Vagina (tissue), 2 donors: ENCODE measurements around the gene AFAP1. TPM values are rescaled to one million over a fixed set of nuclear protein-coding genes. Genes with fewer than 3 reads are reported as not detected.

Source experiments
- DNase-seq, 2 donors: peaks; one replicate each; pipeline ENCODE4 v3.0.0-alpha.2; 2017; ENCODE audit errors: extremely low spot score in 2 of 2
- H3K27ac ChIP-seq: fragments of 200-600 bp; sonication (generic); one replicate; pipeline ENCODE4 v1.5.1; 2019
- H3K27me3 ChIP-seq: fragments of 200-600 bp; sonication (generic); one replicate; pipeline ENCODE4 v1.5.1; 2019
- H3K36me3 ChIP-seq, 2 donors: fragments of 200-600 bp; sonication (generic); one replicate each; pipeline ENCODE4 v1.5.1; 2017 to 2019
- H3K4me1 ChIP-seq: fragments of 200-600 bp; sonication (generic); one replicate; pipeline ENCODE4 v1.5.1; 2019
- H3K4me3 ChIP-seq, 2 donors: fragments of 200-600 bp; sonication (generic); 1 replicate in 1 of 2; 2 replicates in 1 of 2; pipeline ENCODE4 v1.5.1; 2016 to 2019
- H3K9me3 ChIP-seq: fragments of 200-600 bp; sonication (generic); one replicate; pipeline ENCODE4 v1.5.1; 2019
- CTCF ChIP-seq, 3 experiments: fragments of 450-650 bp in 2 of 3; fragments of 200-600 bp in 1 of 3; sonication (generic) in 1 of 3; IDR thresholded peaks; one replicate each; pipeline ENCODE4 v1.5.1; 2017 to 2019; ENCODE audit warnings: antibody characterized with exemption in 3 of 3, mild to moderate bottlenecking in 2 of 3, moderate library complexity in 2 of 3
- POLR2A ChIP-seq, 2 donors: fragments of 450-650 bp; IDR thresholded peaks; one replicate each; pipeline ENCODE4 v1.6.1; 2017; ENCODE audit warnings: antibody characterized with exemption in 2 of 2, mild to moderate bottlenecking in 2 of 2, moderate library complexity in 2 of 2
- POLR2AphosphoS5 ChIP-seq, 2 donors: sonication (generic); formaldehyde crosslinking; IDR thresholded peaks; one replicate each; pipeline ENCODE4 v1.9.0; 2017; ENCODE audit warnings: antibody characterized with exemption in 2 of 2, mild to moderate bottlenecking in 2 of 2, low read depth in 1 of 2; ENCODE audit not compliant: insufficient read depth in 1 of 2
- intact Hi-C: fragments of 100-400 bp; cut with DNase I; formaldehyde crosslinking; loops from one replicate; pipeline ENCODE4 v1.15.1; 2023
- total RNA-seq: library from RNA; depleted of rRNA; stranded (reverse); fragments of >200 nt; gene quantifications from one replicate; pipeline ENCODE4 v1.2.3, GENCODE V29; 2016

AFAP1 gene
- total RNA-seq, 1 donor from 2014 or later: 20.4 TPM

GRCh38 chr4:7803371-7803770 is 136.3 kb downstream of the AFAP1 start:
- Histone ChIP-seq H3K4me3 (no peak overlapping the region), H3K36me3 (peaks cover 4 to 20% of the 10 kb centered on the region in 2 donors), H3K27ac (no peak overlapping the region), H3K9me3 (no peaks in the 10 kb centered on the region), H3K27me3 (no peaks in the 10 kb centered on the region), H3K4me1 (peaks cover 25% of the 10 kb centered on the region)
- intact Hi-C loops: loop anchor here (5.0 to 10.0 kb wide), 3 partner anchors 41 to 184 kb away; partner anchors contain the start of gene AFAP1
- no peak for TF ChIP-seq POLR2AphosphoS5 (IDR thresholded peaks at IDR 0.05; ENCODE audit: insufficient read depth in 1 of 2, low read depth in 1 of 2)
- no peak for TF ChIP-seq POLR2A (IDR thresholded peaks at IDR 0.05)
- no peak for TF ChIP-seq CTCF (IDR thresholded peaks at IDR 0.05)
- DNase-seq: no peak

DNA sequence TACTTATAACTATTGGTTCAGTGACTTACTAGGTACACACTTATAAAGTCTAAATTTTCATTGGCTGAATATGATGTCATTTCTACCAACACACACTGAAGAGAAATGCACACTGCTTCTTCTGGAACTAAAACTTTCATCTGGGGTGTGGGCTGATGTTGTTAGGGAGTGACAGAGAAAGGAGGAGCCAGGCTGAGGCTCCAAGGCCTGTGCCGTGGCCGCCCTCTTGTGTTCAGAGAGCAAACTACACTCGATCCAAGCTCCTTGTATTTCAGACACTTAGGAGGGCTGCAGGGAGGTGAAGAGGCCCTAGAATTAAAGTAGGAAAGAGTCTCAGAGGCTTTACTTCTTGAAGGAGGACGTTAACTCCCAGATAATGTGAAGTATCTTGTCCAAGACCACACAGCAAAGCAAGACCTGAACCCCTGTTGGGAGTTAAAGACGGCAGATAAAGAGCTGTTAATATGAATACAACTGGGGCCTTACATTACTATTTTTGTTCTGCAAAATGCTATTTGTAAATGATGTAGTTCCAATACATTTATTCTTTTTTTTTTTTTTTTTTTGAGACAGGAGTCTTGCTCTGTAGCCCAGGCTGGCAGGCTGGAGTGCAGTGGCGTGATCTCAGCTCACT is 137.5 kb downstream of the AFAP1 start:
- H3K36me3 ChIP-seq: peaks cover 4 to 25% of the 10 kb centered on the region in 2 donors
- DNase-seq: no peak
- H3K4me1 ChIP-seq: peaks cover 15% of the 10 kb centered on the region
- H3K9me3 ChIP-seq: no peaks in the 10 kb centered on the region
- TF ChIP-seq POLR2A (IDR thresholded peaks at IDR 0.05) (no peak), CTCF (IDR thresholded peaks at IDR 0.05) (peak; percentile 79 to 80 (median 80))
- no peak overlapping the region for H3K4me3 ChIP-seq
- H3K27ac ChIP-seq: no peak overlapping the region
- H3K27me3 ChIP-seq: no peaks in the 10 kb centered on the region
- intact Hi-C loops: loop anchor here (5.0 to 10.0 kb wide), 3 partner anchors 40 to 185 kb away; partner anchors contain the start of gene AFAP1

DNA sequence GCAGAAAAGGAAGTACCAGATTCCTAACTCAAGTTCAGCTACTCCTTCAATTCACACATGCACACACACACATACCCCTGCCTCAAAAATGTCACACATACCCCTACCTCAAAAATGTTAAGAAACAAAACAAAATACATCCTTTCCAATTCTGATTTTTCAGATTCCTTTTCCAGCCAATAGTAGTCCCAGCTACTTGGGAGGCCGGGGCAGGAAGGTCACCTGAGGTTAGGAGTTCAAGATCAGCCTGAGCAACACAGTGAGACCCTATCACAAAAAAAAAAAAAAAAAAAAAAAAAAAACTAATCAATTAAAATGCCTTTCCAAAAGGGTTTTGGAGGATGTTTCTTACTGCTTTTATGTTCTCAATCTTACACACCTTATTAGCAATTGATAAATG is 138.0 kb downstream of the AFAP1 start:
- intact Hi-C loops: loop anchor here (5.0 to 10.0 kb wide), 3 partner anchors 39 to 186 kb away; partner anchors contain the start of gene AFAP1
- Histone ChIP-seq H3K27me3 (no peaks in the 10 kb centered on the region), H3K9me3 (no peaks in the 10 kb centered on the region), H3K27ac (no peak overlapping the region), H3K4me1 (peaks cover 10% of the 10 kb centered on the region), H3K36me3 (peaks cover 4 to 26% of the 10 kb centered on the region in 2 donors), H3K4me3 (no peak overlapping the region)
- no peak for DNase-seq
- TF ChIP-seq POLR2AphosphoS5 (IDR thresholded peaks at IDR 0.05; ENCODE audit: insufficient read depth in 1 of 2, low read depth in 1 of 2) (no peak), POLR2A (IDR thresholded peaks at IDR 0.05) (no peak), CTCF (IDR thresholded peaks at IDR 0.05) (no peak)

DNA sequence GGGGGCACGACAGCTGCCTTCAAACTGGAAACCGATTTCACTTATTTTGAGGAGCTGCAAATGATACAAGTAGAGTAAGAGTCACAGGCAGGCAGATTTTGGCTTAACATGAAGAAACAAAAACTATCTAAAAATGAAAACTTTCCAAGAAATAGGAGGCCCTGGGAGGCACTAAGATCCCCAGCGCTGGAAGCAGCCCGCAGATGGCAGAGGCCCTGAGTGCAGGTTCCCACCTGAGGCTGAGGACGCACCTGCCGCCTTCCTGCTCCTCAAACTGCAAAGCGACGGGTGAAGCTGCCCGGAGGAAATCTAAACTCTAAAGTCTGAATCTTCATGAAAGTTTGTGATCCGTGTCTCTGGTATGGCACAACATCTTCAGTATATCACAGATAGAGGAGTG is 138.7 kb downstream of the AFAP1 start:
- H3K36me3 ChIP-seq: peaks cover 4 to 26% of the 10 kb centered on the region in 2 donors
- H3K4me3 ChIP-seq: no peak overlapping the region
- peaks cover 3% of the 10 kb centered on the region for H3K4me1 ChIP-seq
- intact Hi-C loops: loop anchor here (5.0 to 10.0 kb wide), 3 partner anchors 39 to 186 kb away; partner anchors contain the start of gene AFAP1
- H3K9me3 ChIP-seq: no peaks in the 10 kb centered on the region
- no peaks in the 10 kb centered on the region for H3K27me3 ChIP-seq
- H3K27ac ChIP-seq: no peak overlapping the region
- no peak for DNase-seq
- TF ChIP-seq POLR2AphosphoS5 (IDR thresholded peaks at IDR 0.05; ENCODE audit: insufficient read depth in 1 of 2, low read depth in 1 of 2): no peak
- TF ChIP-seq POLR2A (IDR thresholded peaks at IDR 0.05): no peak
- TF ChIP-seq CTCF (IDR thresholded peaks at IDR 0.05): no peak

DNA sequence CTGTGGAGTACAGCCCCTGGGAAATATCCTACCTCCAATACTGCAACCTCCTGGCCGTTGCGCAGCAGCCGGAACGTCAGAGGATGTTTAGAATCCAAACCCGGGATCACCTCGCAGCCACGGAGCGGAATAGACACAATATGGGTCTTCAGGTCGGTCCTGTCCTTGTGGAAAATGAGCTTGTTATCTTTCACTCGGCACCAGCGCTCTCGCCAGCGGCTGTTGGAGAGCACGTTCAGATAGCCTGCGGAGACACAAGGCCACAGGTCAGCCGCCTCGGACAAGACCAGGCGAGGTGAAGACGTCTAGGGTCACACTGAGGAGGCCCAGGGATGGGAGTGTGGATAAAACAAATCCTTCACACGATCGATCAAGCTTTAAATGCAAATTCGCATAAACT is 139.3 kb downstream of the AFAP1 start:
- TF ChIP-seq POLR2AphosphoS5 (IDR thresholded peaks at IDR 0.05; ENCODE audit: insufficient read depth in 1 of 2, low read depth in 1 of 2): no peak
- no peak for TF ChIP-seq POLR2A (IDR thresholded peaks at IDR 0.05)
- TF ChIP-seq CTCF (IDR thresholded peaks at IDR 0.05): no peak

More for the DNA sequence above, 139.3 kb downstream of the AFAP1 start:
- Histone ChIP-seq H3K9me3 (no peaks in the 10 kb centered on the region), H3K4me1 (no peaks in the 10 kb centered on the region), H3K27ac (no peak overlapping the region), H3K36me3 (peaks cover 4 to 26% of the 10 kb centered on the region in 2 donors), H3K4me3 (no peak overlapping the region), H3K27me3 (no peaks in the 10 kb centered on the region)
- DNase-seq: no peak
- intact Hi-C loops: loop anchor here (5.0 to 10.0 kb wide), 3 partner anchors 38 to 187 kb away; partner anchors contain the start of gene AFAP1
